ENCODE data around the gene PCGF3. TPM values are rescaled to one million over a fixed set of nuclear protein-coding genes. Genes with fewer than 3 reads are reported as not detected.
"Not testable (repeated sequence)": the region's sequence is repeated elsewhere in the genome, so short reads cannot be mapped to it uniquely, and the experiment has no call there.

PCGF3 gene
- total and polyA plus RNA-seq, 2 experiments from 2014 or later = 21.0 to 26.0 TPM

DNA sequence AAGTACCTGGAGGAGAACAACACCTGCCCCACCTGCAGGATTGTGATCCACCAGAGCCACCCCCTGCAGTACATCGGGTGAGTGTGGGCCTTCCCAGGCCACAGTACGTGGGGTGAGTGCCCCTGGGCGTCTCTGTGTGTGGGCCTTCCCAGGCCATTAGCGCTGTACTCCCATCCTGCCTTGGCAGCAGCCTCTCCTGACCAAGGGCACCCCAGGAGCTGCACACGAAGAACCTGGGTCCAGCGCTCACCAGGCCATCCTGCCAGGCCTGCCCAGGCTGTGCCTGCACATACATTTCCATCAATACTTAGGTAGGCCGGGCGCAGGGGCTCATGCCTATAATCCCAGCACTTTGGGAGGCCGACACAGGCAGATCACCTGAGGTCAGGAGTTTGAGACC is 29.3 kb downstream of the PCGF3 start:
- Histone ChIP-seq H3K9me2 (ENCODE audit: insufficient read depth) (no peaks in the 10 kb centered on the region), H3K4me1 (ENCODE audit: insufficient read depth) (no peaks in the 10 kb centered on the region), H2AFZ (no peak overlapping the region), H3K9ac (no peak overlapping the region), H4K20me1 (ENCODE audit: insufficient read depth) (no peaks in the 10 kb centered on the region), H3K27me3 (replicated peaks; ENCODE audit: insufficient read depth) (no peaks in the 10 kb centered on the region), H3F3A (ENCODE audit: insufficient read depth) (no peaks in the 10 kb centered on the region), H3K27ac (no peak overlapping the region), H3K36me3 (ENCODE audit: low read depth) (peaks cover 23% of the 10 kb centered on the region; the same call in 1 of the 2 replicates), H3K79me2 (ENCODE audit: insufficient read depth) (peaks cover 13% of the 10 kb centered on the region), H3K9me3 (ENCODE audit: low read depth) (no peaks in the 10 kb centered on the region), H3K4me3 (no peak overlapping the region), H3K4me2 (ENCODE audit: unreplicated experiment) (no peak overlapping the region)
- WGBS, 2 experiments (ENCODE audit: low coverage in 1 of 2, low lambda C conversion rate in 2 of 2, missing lambda C conversion rate in 2 of 2) = 97 to 98% methylated on average over 9 of the region's 9 CpGs
- no peak for DNase-seq
- TF ChIP-seq EZH2phosphoT487 (IDR thresholded peaks at IDR 0.05; ENCODE audit: insufficient read depth, low read depth) (no peak), EZH2 (IDR thresholded peaks at IDR 0.05; ENCODE audit: insufficient read depth, poor library complexity, severe bottlenecking) (no peak)
- in situ Hi-C loops (cut with MboI) = no loop called here

DNA sequence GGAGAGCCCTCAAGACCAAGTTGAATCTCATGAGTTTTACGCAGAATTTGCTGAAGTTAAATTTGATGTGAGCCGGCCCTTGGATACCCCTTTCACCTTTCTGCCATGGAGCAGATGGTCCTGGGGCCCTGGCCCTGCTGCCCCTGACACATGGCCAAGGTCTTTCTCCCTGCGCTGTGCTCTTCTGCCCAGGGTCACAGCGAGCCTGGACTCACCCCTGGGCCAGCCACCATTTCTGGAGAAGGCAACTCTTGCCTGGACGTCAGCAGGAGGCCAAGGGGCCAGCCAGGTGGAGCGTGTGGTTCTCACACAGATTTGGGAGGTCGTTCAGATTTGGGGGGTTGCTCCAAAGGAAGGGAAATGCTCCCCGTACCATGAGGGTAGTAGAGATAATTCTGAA is 30.0 kb downstream of the PCGF3 start:
- no peaks in the 10 kb centered on the region for H3K9me2 ChIP-seq (ENCODE audit: insufficient read depth)
- H3K36me3 ChIP-seq (ENCODE audit: low read depth) = peaks cover 23% of the 10 kb centered on the region; the same call in 1 of the 2 replicates
- in situ Hi-C loops (cut with MboI) = no loop called here
- H3K4me1 ChIP-seq (ENCODE audit: insufficient read depth) = no peaks in the 10 kb centered on the region
- no peaks in the 10 kb centered on the region for H3K27me3 ChIP-seq (replicated peaks; ENCODE audit: insufficient read depth)
- H4K20me1 ChIP-seq (ENCODE audit: insufficient read depth) = no peaks in the 10 kb centered on the region
- H3K27ac ChIP-seq = no peak overlapping the region
- no peak for DNase-seq
- H3K79me2 ChIP-seq (ENCODE audit: insufficient read depth) = peaks cover 7% of the 10 kb centered on the region; the same call in 1 of the 2 replicates
- no peak overlapping the region for H3K4me2 ChIP-seq (ENCODE audit: unreplicated experiment)
- H3K9me3 ChIP-seq (ENCODE audit: low read depth) = no peaks in the 10 kb centered on the region
- 98 to 99% methylated on average over 8 of the region's 8 CpGs for WGBS, 2 experiments (ENCODE audit: low coverage in 1 of 2, low lambda C conversion rate in 2 of 2, missing lambda C conversion rate in 2 of 2)
- H3K4me3 ChIP-seq = no peak overlapping the region
- TF ChIP-seq EZH2 (IDR thresholded peaks at IDR 0.05; ENCODE audit: insufficient read depth, poor library complexity, severe bottlenecking) = no peak
- no peak for TF ChIP-seq EZH2phosphoT487 (IDR thresholded peaks at IDR 0.05; ENCODE audit: insufficient read depth, low read depth)
- no peak overlapping the region for H2AFZ ChIP-seq
- no peaks in the 10 kb centered on the region for H3F3A ChIP-seq (ENCODE audit: insufficient read depth)
- H3K9ac ChIP-seq = no peak overlapping the region

DNA sequence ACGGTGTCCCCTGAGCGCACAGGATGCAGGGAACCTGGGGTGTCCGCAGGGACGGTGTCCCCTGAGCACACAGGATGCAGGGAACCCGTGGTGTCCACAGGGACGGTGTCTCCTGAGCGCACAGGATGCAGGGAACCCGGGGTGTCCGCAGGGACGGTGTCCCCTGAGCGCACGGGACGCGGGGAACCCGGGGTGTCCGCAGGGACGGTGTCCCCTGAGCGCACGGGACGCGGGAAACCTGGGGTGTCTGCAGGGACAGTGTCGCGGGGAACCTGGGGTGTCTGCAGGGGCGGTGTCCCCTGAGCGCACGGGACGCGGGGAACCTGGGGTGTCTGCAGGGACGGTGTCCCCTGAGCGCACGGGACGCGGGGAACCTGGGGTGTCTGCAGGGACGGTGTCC is 30.9 kb downstream of the PCGF3 start:
- H3K79me2 ChIP-seq (ENCODE audit: insufficient read depth); H3K9ac ChIP-seq; H3K4me2 ChIP-seq (ENCODE audit: unreplicated experiment); in situ Hi-C loops (cut with MboI); H3K27me3 ChIP-seq (replicated peaks; ENCODE audit: insufficient read depth); H4K20me1 ChIP-seq (ENCODE audit: insufficient read depth); DNase-seq; H3K4me3 ChIP-seq; H3K9me3 ChIP-seq (ENCODE audit: low read depth); H3K4me1 ChIP-seq (ENCODE audit: insufficient read depth); H3K9me2 ChIP-seq (ENCODE audit: insufficient read depth); H3K27ac ChIP-seq; H2AFZ ChIP-seq; H3F3A ChIP-seq (ENCODE audit: insufficient read depth): not testable (repeated sequence)
- peaks cover 23% of the 10 kb centered on the region; the same call in 1 of the 2 replicates for H3K36me3 ChIP-seq (ENCODE audit: low read depth)
- 99% methylated on average over 33 of the region's 34 CpGs; no CpG with 5 or more reads in 1 of the 2 experiments for WGBS, 2 experiments (ENCODE audit: low coverage in 1 of 2, low lambda C conversion rate in 2 of 2, missing lambda C conversion rate in 2 of 2)

DNA sequence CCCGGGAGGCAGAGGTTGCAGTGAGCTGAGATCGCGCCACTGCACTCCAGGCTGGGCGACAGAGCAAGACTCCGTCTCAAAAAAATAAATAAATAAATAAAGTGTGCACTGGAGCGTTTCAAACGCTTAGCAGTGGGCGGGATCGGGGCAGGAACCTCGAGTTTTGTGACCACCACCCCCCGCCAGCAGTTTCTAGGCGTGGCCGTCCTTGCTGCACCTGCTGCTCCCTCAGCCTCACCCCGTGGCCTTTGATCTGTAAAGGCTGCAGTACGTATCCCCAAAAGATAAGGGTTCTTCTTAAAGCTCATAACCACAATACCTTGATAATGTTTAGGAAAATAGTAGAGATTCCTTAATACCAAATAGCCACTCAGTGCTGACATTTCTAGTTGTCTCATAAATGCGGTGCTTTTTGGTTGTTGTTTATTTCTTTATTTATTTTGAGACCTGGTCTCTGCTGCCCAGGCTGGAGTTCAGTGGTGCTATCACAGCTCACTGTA is 33.2 kb downstream of the PCGF3 start:
- no peak for DNase-seq
- no peaks in the 10 kb centered on the region for H4K20me1 ChIP-seq (ENCODE audit: insufficient read depth)
- H3K4me3 ChIP-seq = no peak overlapping the region
- H3K4me2 ChIP-seq (ENCODE audit: unreplicated experiment) = no peak overlapping the region
- no peak overlapping the region for H3K27ac ChIP-seq
- H3K4me1 ChIP-seq (ENCODE audit: insufficient read depth) = no peaks in the 10 kb centered on the region
- no peak overlapping the region for H2AFZ ChIP-seq
- in situ Hi-C loops (cut with MboI) = no loop called here
- TF ChIP-seq EZH2 (IDR thresholded peaks at IDR 0.05; ENCODE audit: insufficient read depth, poor library complexity, severe bottlenecking) (no peak), EZH2phosphoT487 (IDR thresholded peaks at IDR 0.05; ENCODE audit: insufficient read depth, low read depth) (no peak)
- 0 out of 2 replicates have a peak, but pooled peaks cover under 1% of the 10 kb centered on the region for H3F3A ChIP-seq (ENCODE audit: insufficient read depth)
- no peaks in the 10 kb centered on the region for H3K9me3 ChIP-seq (ENCODE audit: low read depth)
- no peaks in the 10 kb centered on the region for H3K79me2 ChIP-seq (ENCODE audit: insufficient read depth)
- no peak overlapping the region for H3K9ac ChIP-seq
- no peaks in the 10 kb centered on the region for H3K27me3 ChIP-seq (replicated peaks; ENCODE audit: insufficient read depth)
- 89% methylated on average over 16 of the region's 16 CpGs for WGBS, 2 experiments (ENCODE audit: low coverage in 1 of 2, low lambda C conversion rate in 2 of 2, missing lambda C conversion rate in 2 of 2)
- H3K36me3 ChIP-seq (ENCODE audit: low read depth) = peaks cover 16% of the 10 kb centered on the region; the same call in 1 of the 2 replicates
- H3K9me2 ChIP-seq (ENCODE audit: insufficient read depth) = no peaks in the 10 kb centered on the region

DNA sequence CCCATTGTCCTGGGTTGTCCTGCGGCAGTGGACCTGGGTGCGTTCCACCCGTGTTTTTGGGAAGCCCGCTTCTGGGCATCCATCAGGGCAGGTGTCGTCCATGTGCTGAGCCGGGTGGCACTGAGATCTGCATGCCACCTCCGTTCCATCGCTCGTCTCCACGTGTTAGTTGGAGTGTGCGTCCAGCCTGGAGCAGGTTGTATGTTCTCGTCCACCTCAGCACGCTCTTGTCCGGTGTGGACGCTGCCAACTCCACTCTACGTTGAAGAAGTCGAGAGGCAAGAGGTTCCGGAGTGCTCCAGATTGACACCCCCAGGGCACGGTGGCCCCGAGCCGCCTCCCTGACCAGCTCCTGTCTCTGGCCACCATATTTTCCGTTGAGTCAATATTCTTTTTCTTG is 33.9 kb downstream of the PCGF3 start:
- in situ Hi-C loops (cut with MboI) = no loop called here
- no peak overlapping the region for H3K27ac ChIP-seq
- H3K9me2 ChIP-seq (ENCODE audit: insufficient read depth) = no peaks in the 10 kb centered on the region
- no peaks in the 10 kb centered on the region for H3K79me2 ChIP-seq (ENCODE audit: insufficient read depth)
- TF ChIP-seq EZH2 (IDR thresholded peaks at IDR 0.05; ENCODE audit: insufficient read depth, poor library complexity, severe bottlenecking) = no peak
- TF ChIP-seq EZH2phosphoT487 (IDR thresholded peaks at IDR 0.05; ENCODE audit: insufficient read depth, low read depth) = no peak
- no peak overlapping the region for H3K9ac ChIP-seq
- H3K4me1 ChIP-seq (ENCODE audit: insufficient read depth) = no peaks in the 10 kb centered on the region
- H2AFZ ChIP-seq = no peak overlapping the region
- H3K36me3 ChIP-seq (ENCODE audit: low read depth) = peaks cover 10% of the 10 kb centered on the region; the same call in 1 of the 2 replicates
- 0 out of 2 replicates have a peak, but pooled peaks cover 7% of the 10 kb centered on the region for H3F3A ChIP-seq (ENCODE audit: insufficient read depth)
- 95% methylated on average over 22 of the region's 22 CpGs for WGBS, 2 experiments (ENCODE audit: low coverage in 1 of 2, low lambda C conversion rate in 2 of 2, missing lambda C conversion rate in 2 of 2)
- no peaks in the 10 kb centered on the region for H3K9me3 ChIP-seq (ENCODE audit: low read depth)
- DNase-seq = no peak
- no peak overlapping the region for H3K4me2 ChIP-seq (ENCODE audit: unreplicated experiment)
- no peaks in the 10 kb centered on the region for H4K20me1 ChIP-seq (ENCODE audit: insufficient read depth)
- no peak overlapping the region for H3K4me3 ChIP-seq
- H3K27me3 ChIP-seq (replicated peaks; ENCODE audit: insufficient read depth) = no peaks in the 10 kb centered on the region

All from GM23248 (cell line).